ENCODE data around the gene RPUSD3.

RPUSD3 gene

DNA sequence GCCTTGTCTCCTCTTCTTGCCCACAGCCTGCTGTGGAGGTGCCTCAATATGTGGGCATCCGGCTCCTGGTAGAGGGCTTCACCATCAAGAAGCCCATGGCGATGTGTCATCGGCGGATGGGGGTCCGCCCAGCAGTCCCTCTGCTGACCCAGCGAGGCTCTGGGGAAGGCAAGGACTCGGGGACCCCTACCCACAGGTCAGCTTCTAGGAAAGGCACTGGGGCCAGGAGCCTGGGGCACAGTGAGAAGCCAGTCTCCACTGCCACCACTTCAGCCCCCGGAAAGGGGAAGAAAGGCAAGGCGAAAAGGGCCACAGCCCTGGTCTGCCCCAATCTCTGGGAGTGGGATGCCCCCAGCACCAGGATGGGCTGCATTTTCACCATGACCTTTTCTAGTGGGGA lies 10.7 kb downstream of the RPUSD3 start:
- Mint-ChIP-seq H3K27me3 (no peaks in the 10 kb centered on the region), H3K27ac (no peak overlapping the region), H3K36me3 (peaks cover 8% of the 10 kb centered on the region), H3K4me3 (no peak overlapping the region), H3K4me1 (no peaks in the 10 kb centered on the region), H3K9me3 (no peaks in the 10 kb centered on the region)
- DNase-seq (ENCODE audit: low spot score in 2 of 2) (no peak), ATAC-seq (ENCODE audit: low read depth) (no peak)

DNA sequence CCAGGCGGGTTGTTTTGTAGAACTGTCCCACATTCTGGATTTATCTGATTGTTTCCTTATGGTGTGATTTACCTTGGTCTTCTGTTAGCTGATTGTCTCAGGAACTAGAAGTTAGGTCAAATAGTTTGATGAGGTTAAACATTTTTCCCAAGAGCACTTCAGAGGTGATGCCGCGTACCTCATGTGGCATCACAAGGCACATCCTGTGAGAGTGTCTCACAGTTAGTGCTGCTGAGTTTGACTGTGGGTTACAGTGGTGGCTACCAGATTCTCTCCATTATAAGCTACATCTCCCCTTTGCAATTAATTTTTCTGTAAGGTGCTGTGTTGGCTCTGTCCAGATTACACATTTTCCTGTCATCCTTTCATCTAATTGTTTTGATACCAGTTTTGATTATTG lies 12.6 kb downstream of the RPUSD3 start:
- Mint-ChIP-seq H3K4me1 (no peaks in the 10 kb centered on the region), H3K27me3 (no peaks in the 10 kb centered on the region), H3K36me3 (peaks cover 4% of the 10 kb centered on the region), H3K27ac (no peak overlapping the region), H3K4me3 (no peak overlapping the region), H3K9me3 (no peaks in the 10 kb centered on the region)
- ATAC-seq (ENCODE audit: low read depth) = no peak
- no peak for DNase-seq (ENCODE audit: low spot score in 2 of 2)

DNA sequence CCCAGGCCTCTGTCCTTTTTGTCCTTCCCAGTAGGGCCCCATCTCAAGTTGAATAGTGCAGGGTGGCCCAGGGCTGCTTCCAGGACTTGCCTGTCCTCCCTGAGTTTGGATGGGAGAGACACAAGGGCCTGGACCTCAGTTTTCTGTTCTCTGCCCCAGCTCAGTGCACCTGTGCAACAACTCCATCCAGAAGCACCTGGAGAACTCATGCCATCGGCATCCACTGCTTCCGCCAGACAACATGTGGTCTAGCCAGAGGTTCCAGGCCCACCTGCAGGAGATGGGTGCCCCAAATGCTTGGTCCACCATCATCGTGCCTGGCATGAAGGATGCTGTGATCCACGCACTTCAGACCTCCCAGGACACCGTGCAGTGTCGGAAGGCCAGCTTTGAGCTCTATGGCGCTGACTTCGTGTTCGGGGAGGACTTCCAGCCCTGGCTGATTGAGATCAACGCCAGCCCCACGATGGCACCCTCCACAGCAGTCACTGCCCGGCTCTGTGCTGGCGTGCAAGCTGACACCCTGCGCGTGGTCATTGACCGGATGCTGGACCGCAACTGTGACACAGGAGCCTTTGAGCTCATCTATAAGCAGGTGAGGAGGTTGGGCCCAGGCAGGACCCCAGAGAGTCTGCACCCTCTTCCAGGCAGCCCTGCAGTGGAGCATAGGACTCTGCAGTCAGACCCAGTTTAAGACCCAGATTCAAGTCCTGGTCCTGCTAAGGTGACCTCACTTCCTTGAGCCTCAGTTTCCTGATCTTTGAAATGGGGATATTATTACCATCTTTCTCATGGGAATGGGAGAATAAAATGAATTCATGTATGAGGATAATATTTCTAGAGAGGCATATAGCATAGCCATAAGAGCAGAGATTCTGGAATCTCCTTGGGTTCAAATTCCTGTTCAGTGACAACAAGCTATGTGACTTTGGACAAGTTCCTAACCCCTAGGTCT lies 14.7 kb downstream of the RPUSD3 start:
- Mint-ChIP-seq H3K36me3 (peaks cover 2% of the 10 kb centered on the region), H3K27ac (no peak overlapping the region), H3K4me3 (no peak overlapping the region), H3K9me3 (no peaks in the 10 kb centered on the region), H3K4me1 (no peaks in the 10 kb centered on the region), H3K27me3 (no peaks in the 10 kb centered on the region)
- DNase-seq (ENCODE audit: low spot score in 2 of 2) (no peak), ATAC-seq (ENCODE audit: low read depth) (no peak)

DNA sequence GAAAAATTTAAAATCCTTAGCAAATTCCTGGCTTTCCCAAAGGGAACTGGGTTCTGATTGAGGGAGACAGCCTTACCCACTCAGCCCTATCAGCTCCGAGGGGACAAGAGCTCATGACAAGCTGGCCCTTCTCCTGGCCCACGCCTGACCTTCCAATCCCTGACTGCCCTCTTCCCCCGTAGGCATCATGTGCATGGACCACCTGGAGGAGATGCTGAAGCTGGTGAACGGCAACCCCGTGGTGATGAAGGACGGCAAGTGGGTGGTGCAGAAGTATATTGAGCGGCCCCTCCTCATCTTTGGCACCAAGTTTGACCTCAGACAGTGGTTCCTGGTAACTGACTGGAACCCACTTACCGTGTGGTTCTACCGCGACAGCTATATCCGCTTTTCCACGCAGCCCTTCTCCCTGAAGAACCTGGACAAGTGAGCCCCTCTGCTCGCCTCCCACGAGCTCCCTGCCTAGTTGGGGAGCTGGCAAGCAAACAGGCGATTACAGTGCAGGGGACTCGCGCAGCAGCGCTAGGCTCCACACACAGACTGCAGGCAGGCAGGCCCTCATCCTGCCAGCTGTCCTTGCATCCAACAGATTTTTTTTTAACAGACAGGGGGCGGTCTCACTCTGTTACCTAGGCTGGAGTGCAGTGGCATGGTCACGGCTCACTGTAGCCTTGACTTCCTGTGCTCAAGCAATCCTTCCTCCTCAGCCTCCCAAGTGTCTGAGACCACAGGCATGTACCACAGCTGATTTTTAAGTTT lies 16.8 kb downstream of the RPUSD3 start:
- DNase-seq (ENCODE audit: low spot score in 2 of 2) = no peak
- no peak overlapping the region for H3K27ac Mint-ChIP-seq
- no peaks in the 10 kb centered on the region for H3K4me1 Mint-ChIP-seq
- peak; percentile 50 for ATAC-seq (ENCODE audit: low read depth)
- no peaks in the 10 kb centered on the region for H3K36me3 Mint-ChIP-seq
- H3K4me3 Mint-ChIP-seq = no peak overlapping the region
- no peaks in the 10 kb centered on the region for H3K27me3 Mint-ChIP-seq
- H3K9me3 Mint-ChIP-seq = no peaks in the 10 kb centered on the region

DNA sequence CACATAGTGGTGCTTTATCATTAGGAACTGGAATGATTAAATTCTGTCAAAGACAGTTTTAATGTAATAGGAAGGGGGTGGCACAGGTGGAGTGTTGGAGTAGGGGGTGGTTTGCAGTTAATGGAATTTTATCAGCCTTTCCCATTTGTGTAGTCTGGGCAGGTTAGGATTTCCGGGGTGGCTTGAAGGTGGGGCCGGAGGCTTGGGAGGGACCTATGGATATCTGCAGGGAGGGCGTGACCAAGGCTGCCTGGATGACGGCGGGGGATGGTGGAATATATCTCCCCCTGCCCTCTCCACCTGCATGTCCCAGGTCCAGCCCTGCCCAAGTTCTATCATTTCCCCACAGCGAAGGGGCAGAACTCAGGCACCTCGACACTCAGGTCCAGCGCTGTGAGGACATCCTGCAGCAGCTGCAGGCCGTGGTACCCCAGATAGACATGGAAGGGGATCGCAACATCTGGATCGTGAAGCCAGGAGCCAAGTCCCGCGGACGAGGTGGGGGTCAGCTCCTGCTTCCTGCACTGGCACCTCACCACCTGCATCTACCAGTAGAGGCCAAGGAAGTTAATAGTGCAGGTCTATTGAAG lies 18.3 kb downstream of the RPUSD3 start:
- Mint-ChIP-seq H3K9me3 (no peaks in the 10 kb centered on the region), H3K36me3 (no peaks in the 10 kb centered on the region), H3K27me3 (no peaks in the 10 kb centered on the region), H3K4me3 (no peak overlapping the region), H3K4me1 (no peaks in the 10 kb centered on the region), H3K27ac (no peak overlapping the region)
- DNase-seq (ENCODE audit: low spot score in 2 of 2) = no peak
- no peak for ATAC-seq (ENCODE audit: low read depth)

DNA sequence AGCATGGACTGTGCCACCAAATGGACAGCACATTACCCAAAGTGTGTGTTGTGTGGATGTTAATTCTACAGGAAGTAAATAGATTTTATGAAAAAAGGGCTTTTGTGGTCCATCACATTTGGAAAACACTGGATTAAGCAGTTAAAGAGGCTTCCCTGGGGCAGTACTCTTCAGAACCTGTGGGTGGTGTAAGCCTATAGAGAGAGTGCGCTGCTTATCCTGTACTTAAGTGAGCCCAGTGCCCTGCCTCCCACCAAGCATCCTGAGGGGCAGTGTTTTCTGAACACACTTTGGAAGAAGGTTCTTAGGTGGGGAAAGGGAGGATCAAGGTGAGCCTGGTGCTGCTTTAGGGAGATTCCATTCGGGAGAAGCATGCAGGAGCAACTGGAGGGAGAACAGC lies 22.9 kb downstream of the RPUSD3 start:
- H3K4me1 Mint-ChIP-seq = no peaks in the 10 kb centered on the region
- H3K4me3 Mint-ChIP-seq = no peak overlapping the region
- DNase-seq (ENCODE audit: low spot score in 2 of 2) (no peak), ATAC-seq (ENCODE audit: low read depth) (no peak)
- H3K9me3 Mint-ChIP-seq = no peaks in the 10 kb centered on the region
- H3K27ac Mint-ChIP-seq = no peak overlapping the region
- no peaks in the 10 kb centered on the region for H3K27me3 Mint-ChIP-seq
- H3K36me3 Mint-ChIP-seq = peaks cover 5% of the 10 kb centered on the region

DNA sequence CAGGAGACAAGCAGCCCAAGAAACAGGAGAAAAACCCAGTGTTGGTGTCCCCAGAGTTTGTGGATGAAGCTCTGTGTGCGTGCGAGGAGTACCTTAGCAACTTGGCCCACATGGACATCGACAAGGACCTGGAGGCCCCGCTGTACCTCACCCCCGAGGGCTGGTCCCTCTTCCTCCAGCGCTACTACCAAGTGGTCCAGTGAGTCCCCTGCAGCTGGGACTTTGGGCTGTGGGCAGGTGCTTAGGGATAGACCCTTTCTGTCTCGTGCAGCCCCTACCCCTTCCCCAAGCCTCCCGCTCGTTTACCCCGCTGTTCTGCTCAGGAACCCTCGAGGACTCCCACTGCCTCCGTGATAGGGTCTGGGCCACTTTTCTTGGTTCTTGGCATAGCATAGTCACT lies 23.3 kb downstream of the RPUSD3 start:
- Mint-ChIP-seq H3K9me3 (no peaks in the 10 kb centered on the region), H3K36me3 (peaks cover 5% of the 10 kb centered on the region), H3K4me1 (no peaks in the 10 kb centered on the region), H3K4me3 (no peak overlapping the region), H3K27me3 (no peaks in the 10 kb centered on the region), H3K27ac (no peak overlapping the region)
- ATAC-seq (ENCODE audit: low read depth) (no peak), DNase-seq (ENCODE audit: low spot score in 2 of 2) (no peak)

DNA sequence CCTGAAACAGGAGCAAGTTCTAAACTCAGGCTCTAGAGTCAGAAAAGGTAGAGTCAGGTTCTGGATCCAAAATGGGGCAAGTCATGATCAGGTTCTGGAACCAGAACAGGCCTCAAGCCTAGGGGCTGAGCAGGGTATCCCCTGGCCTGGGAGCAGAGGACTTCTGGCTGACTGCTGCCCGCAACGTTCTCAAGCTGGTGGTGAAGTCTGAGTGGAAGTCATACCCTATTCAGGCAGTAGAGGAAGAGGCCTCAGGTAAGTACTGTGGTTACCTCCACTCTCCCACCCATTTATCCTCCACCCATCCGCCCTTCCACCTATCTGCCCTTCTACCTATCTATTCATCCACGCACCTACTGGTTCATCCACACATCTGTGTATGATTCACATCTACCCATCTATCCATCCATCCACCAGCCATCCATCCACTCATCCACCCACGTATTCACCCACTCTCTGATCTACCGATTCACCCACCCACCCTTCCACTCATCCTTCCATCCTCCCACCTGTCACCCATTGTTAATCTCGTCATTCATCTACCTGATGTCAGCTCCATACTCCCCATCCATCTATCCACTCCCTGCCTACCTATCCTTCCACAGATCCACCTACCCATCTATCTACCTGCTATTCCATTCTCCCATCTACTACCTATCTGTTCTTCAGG lies 25.0 kb downstream of the RPUSD3 start:
- DNase-seq (ENCODE audit: low spot score in 2 of 2) (no peak), ATAC-seq (ENCODE audit: low read depth) (no peak)
- no peaks in the 10 kb centered on the region for H3K4me1 Mint-ChIP-seq
- H3K9me3 Mint-ChIP-seq = no peaks in the 10 kb centered on the region
- peaks cover 5% of the 10 kb centered on the region for H3K36me3 Mint-ChIP-seq
- no peaks in the 10 kb centered on the region for H3K27me3 Mint-ChIP-seq
- H3K4me3 Mint-ChIP-seq = no peak overlapping the region
- H3K27ac Mint-ChIP-seq = no peak overlapping the region

DNA sequence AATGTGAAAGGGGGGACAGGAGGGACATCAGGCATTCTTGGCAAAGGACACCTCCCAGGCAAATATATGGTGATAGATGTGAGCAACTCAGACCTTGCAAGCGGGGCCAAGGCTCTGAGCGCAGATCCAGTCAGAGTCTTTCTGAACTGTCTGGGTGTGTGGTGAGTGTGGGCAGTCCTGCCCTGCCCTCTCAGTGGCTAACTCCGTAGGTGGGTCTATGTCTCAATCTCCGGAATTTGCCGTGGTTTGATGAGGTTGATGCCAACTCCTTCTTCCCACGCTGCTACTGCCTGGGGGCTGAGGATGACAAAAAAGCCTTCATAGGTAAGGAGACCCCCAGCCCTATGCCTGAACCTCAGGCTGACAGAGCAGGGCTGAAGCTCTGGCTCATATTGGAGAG lies 26.4 kb downstream of the RPUSD3 start:
- H3K27me3 Mint-ChIP-seq = no peaks in the 10 kb centered on the region
- H3K4me3 Mint-ChIP-seq = no peak overlapping the region
- no peaks in the 10 kb centered on the region for H3K9me3 Mint-ChIP-seq
- DNase-seq (ENCODE audit: low spot score in 2 of 2) = no peak
- H3K4me1 Mint-ChIP-seq = no peaks in the 10 kb centered on the region
- ATAC-seq (ENCODE audit: low read depth) = no peak
- no peak overlapping the region for H3K27ac Mint-ChIP-seq
- peaks cover 5% of the 10 kb centered on the region for H3K36me3 Mint-ChIP-seq

DNA sequence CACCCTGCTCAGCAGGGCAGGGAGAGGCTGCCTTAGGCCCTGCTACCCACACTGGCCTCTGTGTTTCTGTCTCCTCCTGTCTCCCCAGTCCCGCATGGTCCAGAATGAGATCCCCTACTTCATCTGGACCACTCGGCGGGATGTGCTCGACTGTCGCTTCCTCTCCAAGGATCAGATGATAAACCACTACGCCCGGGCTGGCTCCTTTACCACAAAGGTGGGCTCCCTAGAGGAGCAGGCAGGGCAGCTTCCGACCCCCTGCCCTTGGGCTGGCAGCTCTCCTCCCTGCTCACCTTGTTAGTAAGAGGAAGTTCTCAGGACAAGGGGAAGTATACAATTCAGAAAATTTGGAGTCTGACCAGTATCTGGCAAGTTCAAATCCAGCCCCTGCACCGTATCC lies 27.8 kb downstream of the RPUSD3 start:
- H3K27ac Mint-ChIP-seq = no peak overlapping the region
- no peak for ATAC-seq (ENCODE audit: low read depth)
- H3K36me3 Mint-ChIP-seq = peaks cover 5% of the 10 kb centered on the region
- no peaks in the 10 kb centered on the region for H3K27me3 Mint-ChIP-seq
- DNase-seq (ENCODE audit: low spot score in 2 of 2) = no peak
- no peak overlapping the region for H3K4me3 Mint-ChIP-seq
- peaks cover 8% of the 10 kb centered on the region for H3K4me1 Mint-ChIP-seq
- H3K9me3 Mint-ChIP-seq = no peaks in the 10 kb centered on the region

DNA sequence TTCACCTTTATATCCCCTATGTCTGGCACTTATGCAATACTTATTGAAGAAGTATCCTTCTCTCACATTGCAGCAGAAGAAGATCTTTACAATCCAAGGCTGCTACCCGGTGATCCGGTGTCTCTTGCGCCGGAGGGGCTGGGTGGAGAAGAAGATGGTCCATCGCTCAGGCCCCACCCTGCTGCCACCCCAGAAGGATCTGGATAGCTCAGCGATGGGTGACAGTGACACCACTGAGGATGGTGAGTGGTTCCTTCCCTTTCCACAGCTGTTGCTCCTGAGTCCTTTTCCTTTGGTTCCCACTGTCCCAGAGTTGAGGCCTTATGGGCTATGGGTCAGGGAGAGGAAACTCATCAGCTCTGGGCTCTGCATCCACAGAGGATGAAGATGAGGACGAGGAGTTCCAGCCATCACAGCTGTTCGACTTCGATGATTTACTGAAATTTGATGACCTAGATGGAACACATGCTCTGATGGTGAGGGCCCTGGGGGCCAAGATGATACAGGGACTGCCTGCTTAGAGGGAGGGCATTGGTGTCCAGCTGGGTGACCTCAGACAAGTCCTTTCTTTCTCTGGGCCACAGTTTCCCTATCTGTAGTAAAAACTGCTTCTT lies 30.8 kb downstream of the RPUSD3 start:
- no peak overlapping the region for H3K4me3 Mint-ChIP-seq
- H3K27me3 Mint-ChIP-seq = no peaks in the 10 kb centered on the region
- H3K4me1 Mint-ChIP-seq = peaks cover 30% of the 10 kb centered on the region
- H3K36me3 Mint-ChIP-seq = no peaks in the 10 kb centered on the region
- no peak overlapping the region for H3K27ac Mint-ChIP-seq
- ATAC-seq (ENCODE audit: low read depth) (no peak), DNase-seq (ENCODE audit: low spot score in 2 of 2) (no peak)
- no peaks in the 10 kb centered on the region for H3K9me3 Mint-ChIP-seq

DNA sequence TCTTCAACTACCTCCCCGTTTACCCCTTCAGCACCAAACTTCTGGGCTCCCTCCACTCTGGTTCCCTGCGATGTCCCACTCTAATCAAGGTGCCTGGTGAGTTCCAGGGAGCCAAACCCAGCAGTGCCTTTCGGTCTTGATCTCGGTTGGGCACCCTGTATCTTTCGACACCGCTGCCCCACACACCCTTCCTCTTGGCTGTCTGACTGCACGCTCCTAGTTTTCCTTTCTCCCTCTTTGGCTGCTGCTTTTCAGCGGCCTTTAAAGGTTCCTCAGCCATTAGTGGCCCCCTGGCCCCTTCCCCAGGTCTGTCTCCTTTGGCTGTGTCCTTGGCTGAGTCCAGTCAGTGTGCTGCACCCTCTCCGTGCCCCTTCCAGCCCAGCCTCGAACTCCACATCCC lies 33.0 kb downstream of the RPUSD3 start:
- Mint-ChIP-seq H3K4me3 (peak overlapping the region; percentile 96), H3K27ac (peak overlapping the region; percentile 98), H3K4me1 (peaks cover 38% of the 10 kb centered on the region), H3K27me3 (no peaks in the 10 kb centered on the region), H3K36me3 (no peaks in the 10 kb centered on the region), H3K9me3 (no peaks in the 10 kb centered on the region)
- DNase-seq (ENCODE audit: low spot score in 2 of 2) = no peak
- ATAC-seq (ENCODE audit: low read depth) = no peak

DNA sequence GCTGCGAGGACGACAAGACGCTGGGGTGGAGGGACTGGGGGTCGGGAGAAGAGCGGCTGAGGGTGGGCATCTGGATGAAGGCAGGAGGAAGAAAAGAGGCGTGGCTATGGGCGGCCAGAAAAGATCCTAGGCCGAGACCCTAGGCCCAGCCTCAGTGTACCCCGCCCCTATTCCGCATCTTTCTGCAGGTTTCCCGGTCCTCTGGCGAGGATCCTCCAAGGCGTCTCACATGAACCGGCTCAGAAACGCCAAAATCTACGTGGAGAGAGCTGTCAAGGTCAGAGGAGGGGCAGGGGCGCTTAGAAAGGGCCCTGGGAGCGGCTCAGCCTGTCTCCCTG lies 33.4 kb downstream of the RPUSD3 start:
- Mint-ChIP-seq H3K36me3 (no peaks in the 10 kb centered on the region), H3K27ac (peak overlapping the region; percentile 98), H3K4me3 (peak overlapping the region; percentile 96), H3K27me3 (no peaks in the 10 kb centered on the region), H3K4me1 (peaks cover 38% of the 10 kb centered on the region), H3K9me3 (no peaks in the 10 kb centered on the region)
- DNase-seq (ENCODE audit: low spot score in 2 of 2) = no peak
- no peak for ATAC-seq (ENCODE audit: low read depth)
